ENCODE data around the gene DNAJC18.

DNA sequence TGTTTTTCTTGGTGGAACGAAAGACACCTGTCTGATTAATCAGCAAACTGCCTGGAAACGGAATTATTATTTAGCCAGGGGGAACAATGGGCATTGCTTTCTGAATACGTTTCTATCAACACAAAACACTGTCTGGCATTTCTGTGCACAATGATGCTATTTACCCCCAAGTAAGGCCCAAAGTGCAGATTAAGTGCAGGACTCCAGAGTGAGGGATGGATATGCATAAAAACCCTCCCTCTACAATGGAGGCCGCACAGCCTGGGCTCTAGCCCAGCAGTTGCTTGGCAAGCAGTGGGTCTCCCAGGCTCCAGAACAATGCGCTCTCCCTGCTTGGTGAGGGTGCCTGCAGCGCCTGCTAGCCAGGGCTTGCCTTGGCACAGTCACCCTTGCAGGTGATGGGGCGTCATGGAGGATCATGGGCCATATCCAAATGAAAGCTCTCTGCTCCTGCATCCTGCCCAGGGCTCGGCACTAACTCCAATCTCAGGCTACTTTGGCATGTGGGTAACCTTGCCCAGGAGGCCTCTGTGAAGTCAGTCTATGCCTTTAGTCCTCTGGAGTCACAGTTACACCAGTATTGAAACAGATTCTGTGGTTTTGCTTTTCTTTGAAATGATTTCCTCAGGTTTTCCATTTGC is 24.0 kb downstream of the DNAJC18 start:
- TF ChIP-seq, protein P1, sequence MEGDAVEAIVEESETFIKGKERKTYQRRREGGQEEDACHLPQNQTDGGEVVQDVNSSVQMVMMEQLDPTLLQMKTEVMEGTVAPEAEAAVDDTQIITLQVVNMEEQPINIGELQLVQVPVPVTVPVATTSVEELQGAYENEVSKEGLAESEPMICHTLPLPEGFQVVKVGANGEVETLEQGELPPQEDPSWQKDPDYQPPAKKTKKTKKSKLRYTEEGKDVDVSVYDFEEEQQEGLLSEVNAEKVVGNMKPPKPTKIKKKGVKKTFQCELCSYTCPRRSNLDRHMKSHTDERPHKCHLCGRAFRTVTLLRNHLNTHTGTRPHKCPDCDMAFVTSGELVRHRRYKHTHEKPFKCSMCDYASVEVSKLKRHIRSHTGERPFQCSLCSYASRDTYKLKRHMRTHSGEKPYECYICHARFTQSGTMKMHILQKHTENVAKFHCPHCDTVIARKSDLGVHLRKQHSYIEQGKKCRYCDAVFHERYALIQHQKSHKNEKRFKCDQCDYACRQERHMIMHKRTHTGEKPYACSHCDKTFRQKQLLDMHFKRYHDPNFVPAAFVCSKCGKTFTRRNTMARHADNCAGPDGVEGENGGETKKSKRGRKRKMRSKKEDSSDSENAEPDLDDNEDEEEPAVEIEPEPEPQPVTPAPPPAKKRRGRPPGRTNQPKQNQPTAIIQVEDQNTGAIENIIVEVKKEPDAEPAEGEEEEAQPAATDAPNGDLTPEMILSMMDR (IDR thresholded peaks at IDR 0.05), result no peak
- TF ChIP-seq POLR2A (IDR thresholded peaks at IDR 0.05), result no peak

Measured in breast epithelium (tissue), 3 donors.